K562 (cell line): Measurements from ENCODE around the gene MDC1. TPM values are rescaled to one million over a fixed set of nuclear protein-coding genes. Genes with fewer than 3 reads are reported as not detected.
A peak's percentile ranks its signal among the peaks of the same experiment; 100 is the strongest.

Experiments used
- ATAC-seq: fragments of 200-7000 bp; cut with Tn5 transposase; 3 replicates; pipeline ENCODE4 v1.9.1; 2020; ENCODE audit warnings: moderate library complexity
- BruUV-seq: library from RNA; stranded (reverse); fragments of 400-500 nt; replicated peaks from 2 replicates; lab custom pipeline; 2021; lab: Mats Ljungman, UMichigan
- CTCF ChIA-PET: fragments of 300-600 bp; formaldehyde crosslinking; extraction: SDS; loops from one replicate; lab custom pipeline; 2021; ENCODE audit warnings: low intra/inter-chr PET ratio; lab: Yijun Ruan, JAX
- POLR2A ChIA-PET: fragments of 300-600, 350-650 bp; sonication (Branson Sonifier 250); formaldehyde crosslinking; extraction: SDS; loops from one replicate; lab custom pipeline; 2021; ENCODE audit warnings: antibody characterized with exemption, inconsistent platforms; lab: Yijun Ruan, JAX
- DNase-seq, 4 experiments: peaks; one replicate each; pipeline versions ENCODE4 v3.0.0 to v3.0.0-alpha.2; 2011 to 2018; ENCODE audit warnings: low spot score in 3 of 4, mixed read lengths in 3 of 4; ENCODE audit errors: extremely low read depth in 1 of 4
- FAIRE-seq: peaks from 2 replicates; lab custom pipeline; 2011; peaks lifted over from hg19 to GRCh38; lab: Jason Lieb, UNC
- H2AFZ ChIP-seq: 2 replicates; pipeline ENCODE4 v1.6.0; 2011; ENCODE audit warnings: low read depth, low read length, control low read depth, inconsistent platforms
- H3K27ac ChIP-seq: fragments of 200-600 bp; 3 replicates; pipeline ENCODE4 v1.8.0; 2011; ENCODE audit warnings: low read depth, mild to moderate bottlenecking, control low read depth, inconsistent platforms, low read length, moderate library complexity, mixed read lengths; ENCODE audit errors: extremely low read depth
- H3K27me3 ChIP-seq, 2 experiments: fragments of 300-600 bp in 1 of 2; 2 replicates in 1 of 2; 3 replicates in 1 of 2; pipeline versions ENCODE4 v1.6.0 to v1.8.0; 2011; ENCODE audit warnings: inconsistent platforms in 2 of 2, low read length in 2 of 2, mild to moderate bottlenecking in 1 of 2, mixed read lengths in 1 of 2, moderate library complexity in 1 of 2; ENCODE audit not compliant: control insufficient read depth in 2 of 2, insufficient read depth in 2 of 2
- H3K36me3 ChIP-seq: fragments of 300-600 bp; 3 replicates; pipeline ENCODE4 v1.8.0; 2011; ENCODE audit warnings: mild to moderate bottlenecking, low read length, inconsistent platforms; ENCODE audit not compliant: control insufficient read depth, insufficient read depth
- H3K4me1 ChIP-seq, 2 experiments: fragments of 200-600 bp in 1 of 2; replicated peaks in 1 of 2; 2 replicates in 1 of 2; 3 replicates in 1 of 2; pipeline versions ENCODE4 v1.5.1 to v1.8.0; 2011; ENCODE audit warnings: inconsistent platforms in 2 of 2, low read length in 2 of 2, mild to moderate bottlenecking in 1 of 2, mixed read lengths in 1 of 2, moderate library complexity in 1 of 2; ENCODE audit not compliant: control insufficient read depth in 2 of 2, insufficient read depth in 2 of 2
- H3K4me2 ChIP-seq: 2 replicates; pipeline ENCODE4 v1.6.1; 2011; ENCODE audit warnings: low read length, control low read depth, inconsistent platforms, mixed read lengths; ENCODE audit not compliant: insufficient read depth
- H3K4me3 ChIP-seq: fragments of 200-600 bp; sonication (generic), shearing (Covaris generic); 2 replicates; pipeline ENCODE4 v1.5.1; 2016; ENCODE audit warnings: control low read depth, inconsistent platforms
- H3K79me2 ChIP-seq: fragments of 200-600 bp; 3 replicates; pipeline ENCODE4 v1.8.0; 2011; ENCODE audit warnings: low read length, inconsistent platforms; ENCODE audit not compliant: control insufficient read depth, insufficient read depth
- H3K9ac ChIP-seq, 2 experiments: 2 replicates each; pipeline versions ENCODE4 v1.6.0 to v1.6.1; 2011; ENCODE audit warnings: low read depth in 2 of 2, low read length in 2 of 2, control low read depth in 1 of 2, inconsistent platforms in 1 of 2, mild to moderate bottlenecking in 1 of 2, mixed read lengths in 1 of 2; ENCODE audit not compliant: insufficient read depth in 1 of 2
- H3K9me1 ChIP-seq: one replicate; pipeline ENCODE4 v1.6.0; 2011; ENCODE audit warnings: inconsistent platforms, mild to moderate bottlenecking, low read length, moderate library complexity; ENCODE audit not compliant: control insufficient read depth, insufficient read depth
- H3K9me3 ChIP-seq: replicated peaks from 2 replicates; pipeline ENCODE4 v1.5.1; 2011; ENCODE audit warnings: low read depth, low read length, inconsistent platforms; ENCODE audit not compliant: control insufficient read depth, insufficient read depth
- H4K20me1 ChIP-seq: replicated peaks from 2 replicates; pipeline ENCODE4 v1.6.1; 2011; ENCODE audit warnings: low read length, inconsistent platforms, mixed read lengths; ENCODE audit not compliant: control insufficient read depth, insufficient read depth
- CBFB ChIP-seq: sonication (generic); formaldehyde crosslinking; IDR thresholded peaks from 2 replicates; pipeline ENCODE4 v1.4.0; 2020; ENCODE audit warnings: mild to moderate bottlenecking, missing genetic modification reagents
- CHD1 ChIP-seq: fragments of 200-600 bp; sonication (generic); IDR thresholded peaks from one replicate; pipeline ENCODE4 v1.6.1; 2012; ENCODE audit warnings: mild to moderate bottlenecking, moderate library complexity, low read length, inconsistent platforms
- HOXB6 ChIP-seq: fragments of 250-450 bp; sonication (Bioruptor Pico); IDR thresholded peaks from 2 replicates; pipeline ENCODE4 v1.5.1; 2022; ENCODE audit warnings: mild to moderate bottlenecking, borderline replicate concordance
- POLR2A ChIP-seq: fragments of 450-650 bp; conservative IDR thresholded peaks from 2 replicates; pipeline ENCODE4 v1.6.1; 2016
- SUPT5H ChIP-seq: fragments of 450-650 bp; IDR thresholded peaks from 2 replicates; pipeline ENCODE4 v1.6.1; 2016
- ZNF143 ChIP-seq: sonication (generic); formaldehyde crosslinking; IDR thresholded peaks from 2 replicates; pipeline ENCODE4 v1.9.0; 2022; ENCODE audit warnings: mild to moderate bottlenecking, missing genetic modification reagents
- WGBS: fragments of 100-300 bp; shearing (Covaris generic); methylation state at CpG from one replicate; pipeline ENCODE4 v1.1.6; 2016; ENCODE audit warnings: low coverage, mixed read lengths; ENCODE audit not compliant: insufficient coverage; ENCODE audit errors: missing lambda C conversion rate; 5-methylcytosine and 5-hydroxymethylcytosine counted together
- in situ Hi-C: fragments of 300-500 bp; cut with MboI; formaldehyde crosslinking; loops from 4 replicates; pipeline ENCODE4 v1.15.0; 2018; ENCODE audit warnings: inconsistent platforms, mixed read lengths
- intact Hi-C: fragments of 100-400 bp; cut with micrococcal nuclease; formaldehyde crosslinking; loops from 2 replicates; pipeline ENCODE4 v1.14.2; 2022
- polyA plus RNA-seq, 8 experiments: library from polyadenylated mRNA; depleted of rRNA in 4 of 8; stranded (reverse) in 5 of 8; unstranded in 3 of 8; fragments of >200 nt; fragmentation: Nextera tagmentation in 2 of 8; fragmentation: Illumina TruSeq in 1 of 8; extraction: Ambion mirVana in 2 of 8; extraction: Trizol in 1 of 8; gene quantifications; 2 replicates each; pipeline versions ENCODE4 v1.2.1 to v1.2.3, GENCODE V29; 2011 to 2014; ENCODE audit warnings: inconsistent platforms in 1 of 8, missing spikeins in 1 of 8
- total RNA-seq, 7 experiments: library from RNA; depleted of rRNA in 6 of 7; stranded (reverse); fragments of >200 nt in 6 of 7; fragmentation: Illumina TruSeq in 2 of 7; extraction: Trizol in 2 of 7; gene quantifications; 2 replicates each; pipeline versions ENCODE4 v1.2.1 to v1.2.3, GENCODE V29; 2011 to 2021; ENCODE audit warnings: low replicate concordance in 1 of 7
- TF ChIP-seq, protein P1 (sequence below): sonication (generic); formaldehyde crosslinking; IDR thresholded peaks from 2 replicates; pipeline ENCODE4 v1.8.0; 2022; ENCODE audit warnings: mild to moderate bottlenecking, missing genetic modification reagents

The MDC1 gene
- total and polyA plus RNA-seq, 9 of the 15 experiments (the other 6 are each of a cell fraction or from before 2014, with no cell fraction given): 8.2 to 114 (median 20.0) TPM

DNA sequence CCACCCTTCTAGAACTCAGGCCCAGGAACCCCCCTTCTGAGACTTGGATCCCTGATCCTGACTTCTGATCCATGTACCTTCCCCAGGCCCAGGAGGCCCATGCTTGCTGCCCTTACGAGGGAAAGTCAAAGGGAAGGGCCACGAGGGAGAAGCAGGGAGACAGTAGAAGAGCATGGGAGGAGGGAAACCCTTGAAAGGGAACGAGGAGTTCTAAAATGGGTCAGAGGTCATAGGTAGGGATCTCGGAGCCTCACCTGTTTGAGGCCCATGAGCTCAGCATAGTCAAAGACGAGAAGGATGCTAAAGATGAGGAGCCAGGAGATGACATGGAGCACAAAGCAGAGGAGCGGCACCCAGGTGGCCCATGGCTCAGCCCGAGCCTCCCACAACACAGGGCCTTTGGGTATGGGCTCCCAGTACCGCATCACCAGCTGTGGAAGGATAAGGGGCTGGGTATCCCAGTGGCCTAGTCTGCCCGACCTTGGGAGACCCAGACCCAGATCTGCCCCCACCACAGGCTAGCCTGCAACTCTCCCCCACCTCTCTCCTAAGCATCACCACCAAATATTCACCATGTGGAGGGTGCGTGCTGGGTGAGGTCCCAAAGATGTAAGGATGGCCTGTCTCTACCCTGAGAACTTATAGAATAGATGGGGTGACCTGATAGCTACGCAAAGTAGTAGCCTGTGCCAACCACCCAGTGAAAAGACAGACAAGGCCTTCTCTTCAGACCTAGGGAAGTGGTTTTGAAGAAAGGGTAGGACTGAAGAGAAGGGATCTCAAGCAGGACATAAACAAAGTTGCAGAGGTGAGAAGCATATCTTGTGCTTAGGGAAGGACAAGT lies 27.8 kb downstream of the MDC1 start:
- Histone ChIP-seq H4K20me1 (no peaks in the 10 kb centered on the region), H3K4me2 (peak overlapping the region; percentile 95), H3K9me3 (no peaks in the 10 kb centered on the region), H3K4me3 (no peak overlapping the region), H3K27ac (peak overlapping the region; percentile 66), H3K79me2 (peaks cover 58% of the 10 kb centered on the region), H2AFZ (no peak overlapping the region), H3K9me1 (no peaks in the 10 kb centered on the region), H3K4me1 (peaks cover 42 to 68% of the 10 kb centered on the region in 2 experiments), H3K27me3 (no peaks in the 10 kb centered on the region), H3K9ac (peak overlapping the region; percentile 74 to 92; a peak in 3 of 4 replicates), H3K36me3 (peaks cover 8% of the 10 kb centered on the region; the same call in 2 of the 3 replicates)
- FAIRE-seq (no peak), DNase-seq (no peak), ATAC-seq (no peak)
- ChIA-PET CTCF (no interaction called here), POLR2A (interaction anchor here (0.7 to 23.5 kb wide), 6 partner anchors 7 to 74 kb away, joined by 3 to 524 read pairs (median 10); partner anchors contain the start of genes MDC1 and TUBB)
- TF ChIP-seq SUPT5H (0 out of 2 replicates have a peak, but pooled peaks have one; percentile 17), ZNF143 (CRISPR knock-in tag) (no peak), CHD1 (peak; percentile 5), CBFB (CRISPR knock-in tag) (no peak), POLR2A (peak; percentile 10; the same call in 1 of the 2 replicates), HOXB6 (CRISPR knock-in tag) (no peak)
- TF ChIP-seq, protein P1, sequence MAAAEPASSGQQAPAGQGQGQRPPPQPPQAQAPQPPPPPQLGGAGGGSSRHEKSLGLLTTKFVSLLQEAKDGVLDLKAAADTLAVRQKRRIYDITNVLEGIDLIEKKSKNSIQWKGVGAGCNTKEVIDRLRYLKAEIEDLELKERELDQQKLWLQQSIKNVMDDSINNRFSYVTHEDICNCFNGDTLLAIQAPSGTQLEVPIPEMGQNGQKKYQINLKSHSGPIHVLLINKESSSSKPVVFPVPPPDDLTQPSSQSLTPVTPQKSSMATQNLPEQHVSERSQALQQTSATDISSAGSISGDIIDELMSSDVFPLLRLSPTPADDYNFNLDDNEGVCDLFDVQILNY: no peak
- BruUV-seq: no TSS peak
- intact Hi-C loops: loop anchor here (10.0 kb wide), 1 partner anchor 126 kb away; no protein-coding TSS in a partner anchor
- WGBS: 71% methylated on average over 10 of the region's 11 CpGs
- in situ Hi-C loops: no loop called here
